ENCODE results near the gene TK2.

The TK2 gene

GRCh38 chr16:66525396-66526180 lies 24.3 kb downstream of the TK2 start:
- Histone ChIP-seq H3K79me2 (no peaks in the 10 kb centered on the region), H3K4me2 (ENCODE audit: low read length) (no peak overlapping the region), H3K9ac (no peak overlapping the region), H3K4me1 (peaks cover 10% of the 10 kb centered on the region), H2AFZ (no peak overlapping the region), H3K36me3 (ENCODE audit: control insufficient read depth, insufficient read depth, low read length) (no peaks in the 10 kb centered on the region), H3K9me3 (ENCODE audit: control insufficient read depth, low read length) (no peaks in the 10 kb centered on the region), H3K4me3 (ENCODE audit: low read depth, low read length) (no peak overlapping the region), H3K27ac (peak overlapping the region; percentile 2), H3K27me3 (ENCODE audit: control insufficient read depth, insufficient read depth, low read length) (no peaks in the 10 kb centered on the region)
- TF ChIP-seq CTCF (IDR thresholded peaks at IDR 0.05) = no peak

- no peak for TF ChIP-seq CTCF (IDR thresholded peaks at IDR 0.05)
- Histone ChIP-seq H3K36me3 (ENCODE audit: control insufficient read depth, insufficient read depth, low read length) (no peaks in the 10 kb centered on the region), H3K4me1 (peaks cover 10% of the 10 kb centered on the region), H3K27me3 (ENCODE audit: control insufficient read depth, insufficient read depth, low read length) (no peaks in the 10 kb centered on the region), H3K9ac (no peak overlapping the region), H3K9me3 (ENCODE audit: control insufficient read depth, low read length) (no peaks in the 10 kb centered on the region), H3K79me2 (no peaks in the 10 kb centered on the region), H2AFZ (no peak overlapping the region), H3K4me3 (ENCODE audit: low read depth, low read length) (no peak overlapping the region), H3K4me2 (ENCODE audit: low read length) (no peak overlapping the region), H3K27ac (no peak overlapping the region)
Observed at GRCh38 chr16:66524601-66525164, 25.2 kb downstream of the TK2 start.

- peaks cover 10% of the 10 kb centered on the region for H3K4me1 ChIP-seq
- H3K4me2 ChIP-seq (ENCODE audit: low read length) = no peak overlapping the region
- no peaks in the 10 kb centered on the region for H3K27me3 ChIP-seq (ENCODE audit: control insufficient read depth, insufficient read depth, low read length)
- H3K9me3 ChIP-seq (ENCODE audit: control insufficient read depth, low read length) = no peaks in the 10 kb centered on the region
- no peaks in the 10 kb centered on the region for H3K36me3 ChIP-seq (ENCODE audit: control insufficient read depth, insufficient read depth, low read length)
- no peaks in the 10 kb centered on the region for H3K79me2 ChIP-seq
- no peak for TF ChIP-seq CTCF (IDR thresholded peaks at IDR 0.05)
- no peak overlapping the region for H2AFZ ChIP-seq
- no peak overlapping the region for H3K9ac ChIP-seq
- no peak overlapping the region for H3K4me3 ChIP-seq (ENCODE audit: low read depth, low read length)
- peak overlapping the region; percentile 42 for H3K27ac ChIP-seq
Observed at GRCh38 chr16:66523861-66524354, 26.0 kb downstream of the TK2 start.

- Histone ChIP-seq H3K9me3 (ENCODE audit: control insufficient read depth, low read length) (no peaks in the 10 kb centered on the region), H3K27me3 (ENCODE audit: control insufficient read depth, insufficient read depth, low read length) (no peaks in the 10 kb centered on the region), H3K4me1 (peaks cover 12% of the 10 kb centered on the region), H2AFZ (no peak overlapping the region), H3K79me2 (no peaks in the 10 kb centered on the region), H3K4me3 (ENCODE audit: low read depth, low read length) (no peak overlapping the region), H3K27ac (peak overlapping the region; percentile 42), H3K4me2 (ENCODE audit: low read length) (no peak overlapping the region), H3K9ac (peak overlapping the region; percentile 15), H3K36me3 (ENCODE audit: control insufficient read depth, insufficient read depth, low read length) (no peaks in the 10 kb centered on the region)
- no peak for TF ChIP-seq CTCF (IDR thresholded peaks at IDR 0.05)
Observed at GRCh38 chr16:66522816-66523590, 26.9 kb downstream of the TK2 start.
